NB4 (cell line): ENCODE measurements around the gene HNF1A.

ENCODE experiments used
- DNase-seq: peaks from one replicate; pipeline ENCODE4 v3.0.0; 2010; ENCODE audit warnings: low read depth
- H3K4me3 ChIP-seq: one replicate; pipeline ENCODE4 v1.5.1; 2011; ENCODE audit warnings: mild to moderate bottlenecking, low read depth, low read length, moderate library complexity
- MYC ChIP-seq: IDR thresholded peaks from 2 replicates; pipeline ENCODE4 v1.6.1; 2011; ENCODE audit warnings: low read depth, low read length
- POLR2A ChIP-seq: IDR thresholded peaks from 2 replicates; pipeline ENCODE4 v1.6.1; 2011; ENCODE audit warnings: mild to moderate bottlenecking; ENCODE audit not compliant: insufficient read length; ENCODE audit errors: extremely low read depth
- TF ChIP-seq, protein P1 (sequence below): IDR thresholded peaks from one replicate; pipeline ENCODE4 v1.5.1; 2012; ENCODE audit warnings: low read depth, low read length
- TF ChIP-seq, protein P2 (sequence below): IDR thresholded peaks from 2 replicates; pipeline ENCODE4 v1.6.1; 2011; ENCODE audit warnings: low read depth, low read length

Gene HNF1A, protein sequence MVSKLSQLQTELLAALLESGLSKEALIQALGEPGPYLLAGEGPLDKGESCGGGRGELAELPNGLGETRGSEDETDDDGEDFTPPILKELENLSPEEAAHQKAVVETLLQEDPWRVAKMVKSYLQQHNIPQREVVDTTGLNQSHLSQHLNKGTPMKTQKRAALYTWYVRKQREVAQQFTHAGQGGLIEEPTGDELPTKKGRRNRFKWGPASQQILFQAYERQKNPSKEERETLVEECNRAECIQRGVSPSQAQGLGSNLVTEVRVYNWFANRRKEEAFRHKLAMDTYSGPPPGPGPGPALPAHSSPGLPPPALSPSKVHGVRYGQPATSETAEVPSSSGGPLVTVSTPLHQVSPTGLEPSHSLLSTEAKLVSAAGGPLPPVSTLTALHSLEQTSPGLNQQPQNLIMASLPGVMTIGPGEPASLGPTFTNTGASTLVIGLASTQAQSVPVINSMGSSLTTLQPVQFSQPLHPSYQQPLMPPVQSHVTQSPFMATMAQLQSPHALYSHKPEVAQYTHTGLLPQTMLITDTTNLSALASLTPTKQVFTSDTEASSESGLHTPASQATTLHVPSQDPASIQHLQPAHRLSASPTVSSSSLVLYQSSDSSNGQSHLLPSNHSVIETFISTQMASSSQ

DNA sequence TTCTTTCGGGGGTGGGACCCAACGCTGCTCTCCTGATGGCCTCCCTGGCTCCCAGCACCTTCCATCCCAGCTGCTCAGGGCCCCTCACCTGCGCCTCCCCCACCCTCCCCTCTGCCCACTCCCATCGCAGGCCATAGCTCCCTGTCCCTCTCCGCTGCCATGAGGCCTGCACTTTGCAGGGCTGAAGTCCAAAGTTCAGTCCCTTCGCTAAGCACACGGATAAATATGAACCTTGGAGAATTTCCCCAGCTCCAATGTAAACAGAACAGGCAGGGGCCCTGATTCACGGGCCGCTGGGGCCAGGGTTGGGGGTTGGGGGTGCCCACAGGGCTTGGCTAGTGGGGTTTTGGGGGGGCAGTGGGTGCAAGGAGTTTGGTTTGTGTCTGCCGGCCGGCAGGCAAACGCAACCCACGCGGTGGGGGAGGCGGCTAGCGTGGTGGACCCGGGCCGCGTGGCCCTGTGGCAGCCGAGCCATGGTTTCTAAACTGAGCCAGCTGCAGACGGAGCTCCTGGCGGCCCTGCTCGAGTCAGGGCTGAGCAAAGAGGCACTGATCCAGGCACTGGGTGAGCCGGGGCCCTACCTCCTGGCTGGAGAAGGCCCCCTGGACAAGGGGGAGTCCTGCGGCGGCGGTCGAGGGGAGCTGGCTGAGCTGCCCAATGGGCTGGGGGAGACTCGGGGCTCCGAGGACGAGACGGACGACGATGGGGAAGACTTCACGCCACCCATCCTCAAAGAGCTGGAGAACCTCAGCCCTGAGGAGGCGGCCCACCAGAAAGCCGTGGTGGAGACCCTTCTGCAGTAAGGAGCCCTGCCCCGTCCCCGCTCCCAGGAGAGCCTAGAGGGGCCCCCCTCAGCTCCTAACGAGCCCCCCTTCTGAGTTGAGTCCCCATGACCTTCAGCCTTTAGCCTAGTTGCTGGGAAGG, at the start of gene HNF1A:
HNF1A (plus strand) TSS at position 248 of the 924 bp plus-strand sequence; CDS start at position 474, 226 bp downstream.
- no peak for DNase-seq
- H3K4me3 ChIP-seq: no peak within 1 kb of the TSS
- TF ChIP-seq POLR2A: no peak
- TF ChIP-seq, protein P1, sequence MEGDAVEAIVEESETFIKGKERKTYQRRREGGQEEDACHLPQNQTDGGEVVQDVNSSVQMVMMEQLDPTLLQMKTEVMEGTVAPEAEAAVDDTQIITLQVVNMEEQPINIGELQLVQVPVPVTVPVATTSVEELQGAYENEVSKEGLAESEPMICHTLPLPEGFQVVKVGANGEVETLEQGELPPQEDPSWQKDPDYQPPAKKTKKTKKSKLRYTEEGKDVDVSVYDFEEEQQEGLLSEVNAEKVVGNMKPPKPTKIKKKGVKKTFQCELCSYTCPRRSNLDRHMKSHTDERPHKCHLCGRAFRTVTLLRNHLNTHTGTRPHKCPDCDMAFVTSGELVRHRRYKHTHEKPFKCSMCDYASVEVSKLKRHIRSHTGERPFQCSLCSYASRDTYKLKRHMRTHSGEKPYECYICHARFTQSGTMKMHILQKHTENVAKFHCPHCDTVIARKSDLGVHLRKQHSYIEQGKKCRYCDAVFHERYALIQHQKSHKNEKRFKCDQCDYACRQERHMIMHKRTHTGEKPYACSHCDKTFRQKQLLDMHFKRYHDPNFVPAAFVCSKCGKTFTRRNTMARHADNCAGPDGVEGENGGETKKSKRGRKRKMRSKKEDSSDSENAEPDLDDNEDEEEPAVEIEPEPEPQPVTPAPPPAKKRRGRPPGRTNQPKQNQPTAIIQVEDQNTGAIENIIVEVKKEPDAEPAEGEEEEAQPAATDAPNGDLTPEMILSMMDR: no peak

DNA sequence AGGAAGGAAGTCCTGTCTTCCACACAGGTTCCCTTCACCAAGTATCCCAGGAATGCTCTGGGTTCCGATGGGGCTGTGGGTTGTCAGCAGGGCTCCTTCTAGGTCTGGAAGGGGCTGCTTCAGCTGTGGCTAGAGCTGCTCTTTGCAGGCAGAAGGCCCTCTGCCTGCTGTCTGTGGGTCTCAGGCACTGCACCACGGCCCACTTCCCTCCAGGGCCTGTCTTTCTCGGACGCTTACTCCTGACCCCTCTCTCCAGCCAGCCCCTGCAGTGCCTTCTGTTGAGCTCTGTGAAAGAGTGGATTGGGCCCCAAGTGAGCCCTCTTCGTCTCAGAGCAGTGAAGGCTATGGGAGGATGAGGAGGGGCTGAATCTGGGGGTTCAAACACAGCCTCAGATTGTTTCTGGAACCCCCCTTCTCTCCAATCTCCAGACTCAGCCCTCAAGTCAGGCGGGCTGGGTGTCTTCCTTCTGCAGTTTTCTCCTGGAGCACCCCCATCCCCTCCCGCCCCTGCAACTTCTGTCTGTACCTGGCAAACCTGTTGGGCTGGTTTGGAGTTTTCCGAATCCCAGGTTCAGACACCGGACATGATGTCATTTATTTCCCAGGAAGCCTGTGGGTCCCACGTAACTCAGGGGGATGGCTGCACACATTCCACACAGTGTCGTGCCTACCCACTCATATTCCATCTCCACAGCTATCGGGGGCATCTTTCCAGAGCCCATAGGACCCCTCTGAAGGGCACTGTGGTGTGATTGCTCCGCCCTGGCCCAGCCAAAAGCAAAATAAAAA, 49.3 kb upstream of the HNF1A start:
- no peak for TF ChIP-seq POLR2A
- DNase-seq: no peak

DNA sequence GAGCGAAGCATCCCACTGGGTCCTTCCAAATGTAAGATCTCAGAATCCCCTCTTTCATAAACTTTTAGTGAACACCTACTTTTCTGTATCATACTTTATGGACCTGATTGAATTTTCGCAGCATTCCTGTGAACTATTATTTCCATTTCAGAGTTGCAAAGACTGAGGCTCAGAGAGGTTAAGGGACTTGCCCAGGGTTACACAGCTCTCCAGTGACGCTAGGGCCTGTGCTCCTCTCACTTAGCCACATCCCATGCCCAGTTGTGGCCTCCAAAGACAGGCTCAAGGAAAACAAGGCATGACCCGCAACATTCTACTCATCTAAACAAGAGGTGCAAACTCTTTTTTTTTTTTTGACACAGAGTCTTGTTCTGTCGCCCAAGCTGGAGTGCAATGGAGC, 48.3 kb upstream of the HNF1A start:
- DNase-seq: no peak
- TF ChIP-seq, protein P2, sequence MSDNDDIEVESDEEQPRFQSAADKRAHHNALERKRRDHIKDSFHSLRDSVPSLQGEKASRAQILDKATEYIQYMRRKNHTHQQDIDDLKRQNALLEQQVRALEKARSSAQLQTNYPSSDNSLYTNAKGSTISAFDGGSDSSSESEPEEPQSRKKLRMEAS: no peak
- TF ChIP-seq MYC (no peak), POLR2A (no peak)
- TF ChIP-seq, protein P1: no peak
- no peak overlapping the region for H3K4me3 ChIP-seq

More for the DNA sequence above, 49.3 kb upstream of the HNF1A start:
- H3K4me3 ChIP-seq: no peak overlapping the region

DNA sequence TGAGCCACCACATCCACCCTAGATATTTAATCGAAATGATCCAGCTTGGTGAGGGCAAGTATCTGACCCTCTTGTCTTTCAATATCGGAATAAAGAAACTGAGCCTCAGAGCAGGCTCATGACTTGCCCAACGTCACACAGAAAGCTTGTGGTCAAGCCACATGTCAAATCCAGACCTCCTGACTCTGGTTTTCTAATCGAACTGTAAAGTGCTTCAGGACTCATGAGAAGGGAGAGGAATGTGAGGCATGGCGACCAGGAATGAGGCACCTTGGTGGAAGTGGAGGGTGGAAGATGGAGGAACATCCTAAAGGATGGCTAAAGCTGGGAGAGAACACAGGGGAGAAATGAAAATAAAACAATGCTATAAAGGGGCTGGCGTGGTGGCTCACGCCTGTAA, 46.3 kb upstream of the HNF1A start:
- DNase-seq: no peak
- TF ChIP-seq, protein P1: no peak
- TF ChIP-seq MYC (no peak), POLR2A (no peak)
- TF ChIP-seq, protein P2: no peak
- H3K4me3 ChIP-seq: no peak overlapping the region

DNA sequence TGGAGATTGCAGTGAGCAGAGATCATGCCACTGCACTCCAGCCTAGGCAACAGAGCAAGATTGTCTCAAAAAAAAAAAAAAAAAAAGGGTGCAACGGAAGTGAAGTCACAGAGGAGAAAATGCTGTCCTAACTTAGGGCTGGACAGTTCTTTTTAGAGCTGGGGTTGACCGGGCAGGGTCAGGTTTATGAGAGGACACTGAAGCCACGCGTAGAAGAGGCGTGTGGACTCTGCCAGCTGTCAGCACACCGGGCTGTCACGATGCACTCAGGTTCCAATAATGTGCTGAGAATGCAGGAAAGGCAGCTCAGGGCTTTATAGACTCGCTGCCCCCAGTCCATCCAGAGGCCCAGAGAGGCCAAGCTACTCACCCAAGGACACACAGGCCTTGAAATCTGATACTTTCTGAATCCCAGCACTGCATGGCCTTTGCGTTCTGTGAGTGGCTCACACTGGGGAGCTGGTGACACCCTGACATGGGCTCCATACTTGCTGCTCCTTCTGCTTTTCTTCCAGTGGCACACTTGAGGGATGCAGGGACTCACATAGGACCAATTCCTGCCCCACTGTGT, 45.3 kb upstream of the HNF1A start:
- DNase-seq: no peak
- H3K4me3 ChIP-seq: no peak overlapping the region
- TF ChIP-seq, protein P1: no peak
- TF ChIP-seq MYC: no peak
- TF ChIP-seq, protein P2: no peak
- TF ChIP-seq POLR2A: no peak
